Measurements from ENCODE around the gene PHF11.
"Not testable (repeated sequence)": the region's sequence is repeated elsewhere in the genome, so short reads cannot be mapped to it uniquely, and the experiment has no call there.

Gene PHF11

GRCh38 chr13:49546561-49546960 is 50.8 kb downstream of the PHF11 start:
- DNase-seq (ENCODE audit: low read depth in 2 of 2) = no peak

GRCh38 chr13:49549289-49549688 is 53.5 kb downstream of the PHF11 start:
- DNase-seq (ENCODE audit: low read depth in 2 of 2) = no peak

- DNase-seq (ENCODE audit: low read depth in 2 of 2) = no peak
Observed at GRCh38 chr13:49550942-49551644, 55.3 kb downstream of the PHF11 start.

- DNase-seq (ENCODE audit: low read depth in 2 of 2) = no peak
Observed at GRCh38 chr13:49553888-49554287, 58.1 kb downstream of the PHF11 start.

GRCh38 chr13:49554387-49554786 is 58.6 kb downstream of the PHF11 start:
- DNase-seq (ENCODE audit: low read depth in 2 of 2) = no peak

GRCh38 chr13:49559006-49559405 is 63.3 kb downstream of the PHF11 start:
- no peak for DNase-seq (ENCODE audit: low read depth in 2 of 2)

GRCh38 chr13:49560270-49561061 is 64.7 kb downstream of the PHF11 start:
- DNase-seq (ENCODE audit: low read depth in 2 of 2) = no peak

- DNase-seq (ENCODE audit: low read depth in 2 of 2) = no peak
Observed at GRCh38 chr13:49561062-49561410, 65.3 kb downstream of the PHF11 start.

- DNase-seq (ENCODE audit: low read depth in 2 of 2) = peak in 1 of 2 experiments; percentile 3
Observed at GRCh38 chr13:49563516-49563915, 67.8 kb downstream of the PHF11 start.

- not testable (repeated sequence) for DNase-seq (ENCODE audit: low read depth in 2 of 2)
Observed at GRCh38 chr13:49565461-49565860, 69.7 kb downstream of the PHF11 start.

- no peak for DNase-seq (ENCODE audit: low read depth in 2 of 2)
Observed at GRCh38 chr13:49566461-49566860, 70.7 kb downstream of the PHF11 start.

- no peak for DNase-seq (ENCODE audit: low read depth in 2 of 2)
Observed at GRCh38 chr13:49567491-49567890, 71.7 kb downstream of the PHF11 start.

GRCh38 chr13:49569993-49570689 is 74.4 kb downstream of the PHF11 start:
- no peak for DNase-seq (ENCODE audit: low read depth in 2 of 2)

- DNase-seq (ENCODE audit: low read depth in 2 of 2) = no peak
Observed at GRCh38 chr13:49571299-49572240, 75.8 kb downstream of the PHF11 start.
